ENCODE measurements around the gene MUC2. TPM values are rescaled to one million over a fixed set of nuclear protein-coding genes. Genes with fewer than 3 reads are reported as not detected.

MUC2 gene
- total and polyA plus RNA-seq, 2 of the 13 experiments (the other 11 are each of a cell fraction or from before 2014, with no cell fraction given): not detected

GRCh38 chr11:1099519-1100355 is 25.1 kb downstream of the MUC2 start (continued):
- TF ChIP-seq ZNF563 (CRISPR knock-in tag; IDR thresholded peaks at IDR 0.05): no peak
- TF ChIP-seq, protein P1, sequence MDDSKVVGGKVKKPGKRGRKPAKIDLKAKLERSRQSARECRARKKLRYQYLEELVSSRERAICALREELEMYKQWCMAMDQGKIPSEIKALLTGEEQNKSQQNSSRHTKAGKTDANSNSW (CRISPR knock-in tag; IDR thresholded peaks at IDR 0.05; ENCODE audit: borderline replicate concordance): no peak

DNA sequence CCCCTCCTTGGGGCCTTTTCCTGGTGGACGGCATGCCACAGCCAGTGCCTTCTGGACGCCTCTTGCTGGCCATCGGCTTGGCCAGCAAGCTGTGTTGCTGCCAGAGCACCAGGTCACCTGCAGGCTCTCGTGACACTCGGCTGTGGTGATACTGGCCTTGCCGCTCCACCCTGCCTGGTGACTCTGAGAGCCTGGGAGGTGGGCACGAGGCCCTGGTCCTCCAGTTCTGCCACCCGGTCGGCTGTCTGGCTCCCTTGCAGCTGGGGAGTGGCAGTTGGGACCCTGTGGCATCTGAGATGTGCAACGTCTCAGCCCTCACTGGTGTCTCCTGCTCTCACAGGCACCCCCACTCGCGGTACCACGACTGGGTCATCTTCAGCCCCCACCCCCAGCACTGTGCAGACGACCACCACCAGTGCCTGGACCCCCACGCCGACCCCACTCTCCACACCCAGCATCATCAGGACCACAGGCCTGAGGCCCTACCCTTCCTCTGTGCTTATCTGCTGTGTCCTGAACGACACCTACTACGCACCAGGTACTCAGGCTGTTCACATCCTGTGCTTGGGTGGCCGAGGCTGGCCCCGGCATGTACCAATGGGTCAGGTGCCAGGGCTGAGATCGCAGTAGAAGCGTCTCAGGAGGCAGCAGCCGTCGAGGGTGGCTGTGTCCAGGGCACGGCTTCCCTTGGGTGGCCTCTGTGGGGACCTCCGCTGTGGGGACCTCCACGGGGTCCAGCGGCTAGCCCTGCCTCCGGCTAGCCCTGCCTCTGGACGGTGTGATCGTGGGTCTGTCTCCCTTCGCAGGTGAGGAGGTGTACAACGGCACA is 26.0 kb downstream of the MUC2 start:
- H2AFZ ChIP-seq (ENCODE audit: low read length): no peak overlapping the region
- no peak for TF ChIP-seq MTA3 (CRISPR knock-in tag; IDR thresholded peaks at IDR 0.05)
- TF ChIP-seq, protein P2, sequence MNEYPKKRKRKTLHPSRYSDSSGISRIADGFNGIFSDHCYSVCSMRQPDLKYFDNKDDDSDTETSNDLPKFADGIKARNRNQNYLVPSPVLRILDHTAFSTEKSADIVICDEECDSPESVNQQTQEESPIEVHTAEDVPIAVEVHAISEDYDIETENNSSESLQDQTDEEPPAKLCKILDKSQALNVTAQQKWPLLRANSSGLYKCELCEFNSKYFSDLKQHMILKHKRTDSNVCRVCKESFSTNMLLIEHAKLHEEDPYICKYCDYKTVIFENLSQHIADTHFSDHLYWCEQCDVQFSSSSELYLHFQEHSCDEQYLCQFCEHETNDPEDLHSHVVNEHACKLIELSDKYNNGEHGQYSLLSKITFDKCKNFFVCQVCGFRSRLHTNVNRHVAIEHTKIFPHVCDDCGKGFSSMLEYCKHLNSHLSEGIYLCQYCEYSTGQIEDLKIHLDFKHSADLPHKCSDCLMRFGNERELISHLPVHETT (CRISPR knock-in tag; conservative IDR thresholded peaks at IDR 0.05): no peak
- TF ChIP-seq ZNF335 (CRISPR knock-in tag; IDR thresholded peaks at IDR 0.05): no peak
- TF ChIP-seq, protein P3, sequence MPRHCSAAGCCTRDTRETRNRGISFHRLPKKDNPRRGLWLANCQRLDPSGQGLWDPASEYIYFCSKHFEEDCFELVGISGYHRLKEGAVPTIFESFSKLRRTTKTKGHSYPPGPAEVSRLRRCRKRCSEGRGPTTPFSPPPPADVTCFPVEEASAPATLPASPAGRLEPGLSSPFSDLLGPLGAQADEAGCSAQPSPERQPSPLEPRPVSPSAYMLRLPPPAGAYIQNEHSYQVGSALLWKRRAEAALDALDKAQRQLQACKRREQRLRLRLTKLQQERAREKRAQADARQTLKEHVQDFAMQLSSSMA (CRISPR knock-in tag; IDR thresholded peaks at IDR 0.05): no peak
- no peak for TF ChIP-seq SALL1 (CRISPR knock-in tag; IDR thresholded peaks at IDR 0.05)
- TF ChIP-seq ZNF468 (CRISPR knock-in tag; IDR thresholded peaks at IDR 0.05): no peak
- TF ChIP-seq GATAD1 (CRISPR knock-in tag; IDR thresholded peaks at IDR 0.05): no peak
- no peak for TF ChIP-seq ZNF367 (CRISPR knock-in tag; IDR thresholded peaks at IDR 0.05; ENCODE audit: borderline replicate concordance)
- no peak for TF ChIP-seq ZNF577 (CRISPR knock-in tag; IDR thresholded peaks at IDR 0.05; ENCODE audit: borderline replicate concordance, low read depth)
- TF ChIP-seq ZC3H4 (CRISPR knock-in tag; IDR thresholded peaks at IDR 0.05; ENCODE audit: borderline replicate concordance): no peak
- no peak for TF ChIP-seq ZNF703 (CRISPR knock-in tag; IDR thresholded peaks at IDR 0.05; ENCODE audit: borderline replicate concordance)
- no peak for TF ChIP-seq NR2C2 (CRISPR knock-in tag; IDR thresholded peaks at IDR 0.05; ENCODE audit: borderline replicate concordance)
- no peak for TF ChIP-seq U2AF2 (IDR thresholded peaks at IDR 0.05; ENCODE audit: low read depth, low read length)
- TF ChIP-seq CEBPG (CRISPR knock-in tag; IDR thresholded peaks at IDR 0.05): no peak
- TF ChIP-seq, protein P4, sequence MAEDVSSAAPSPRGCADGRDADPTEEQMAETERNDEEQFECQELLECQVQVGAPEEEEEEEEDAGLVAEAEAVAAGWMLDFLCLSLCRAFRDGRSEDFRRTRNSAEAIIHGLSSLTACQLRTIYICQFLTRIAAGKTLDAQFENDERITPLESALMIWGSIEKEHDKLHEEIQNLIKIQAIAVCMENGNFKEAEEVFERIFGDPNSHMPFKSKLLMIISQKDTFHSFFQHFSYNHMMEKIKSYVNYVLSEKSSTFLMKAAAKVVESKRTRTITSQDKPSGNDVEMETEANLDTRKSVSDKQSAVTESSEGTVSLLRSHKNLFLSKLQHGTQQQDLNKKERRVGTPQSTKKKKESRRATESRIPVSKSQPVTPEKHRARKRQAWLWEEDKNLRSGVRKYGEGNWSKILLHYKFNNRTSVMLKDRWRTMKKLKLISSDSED (CRISPR knock-in tag; IDR thresholded peaks at IDR 0.05): no peak
- TF ChIP-seq RXRA (CRISPR knock-in tag; IDR thresholded peaks at IDR 0.05): no peak
- no peak for TF ChIP-seq ZNF446 (CRISPR knock-in tag; IDR thresholded peaks at IDR 0.05)

More for the DNA sequence above, 26.0 kb downstream of the MUC2 start:
- ChIA-PET CTCF (ENCODE audit: low intra/inter-chr PET ratio, low total read pairs) (no interaction called here), POLR2A (no interaction called here)
- no peaks in the 10 kb centered on the region for H3K4me1 ChIP-seq (ENCODE audit: insufficient read depth, low read length)
- no peak overlapping the region for H3K4me2 ChIP-seq (ENCODE audit: low read depth, low read length)
- no peak overlapping the region for H3K4me3 ChIP-seq (replicated peaks in 1 of 3; ENCODE audit: insufficient read depth in 1 of 3, low read depth in 2 of 3, low read length in 3 of 3)
- FAIRE-seq: no peak
- no peak for DNase-seq (ENCODE audit: low spot score)
- 28% methylated on average over 16 of the region's 33 CpGs for WGBS (ENCODE audit: low lambda C conversion rate)
- H3K36me3 ChIP-seq (replicated peaks in 1 of 2; ENCODE audit: control insufficient read depth in 1 of 2, insufficient read depth in 2 of 2, low read length in 2 of 2): no peaks in the 10 kb centered on the region
- H3K79me2 ChIP-seq (ENCODE audit: insufficient read depth, low read length): no peaks in the 10 kb centered on the region
- H3K9me3 ChIP-seq (ENCODE audit: low read length): peaks cover 17% of the 10 kb centered on the region
- no peak overlapping the region for H3K27ac ChIP-seq (ENCODE audit: extremely low read length, insufficient read depth, low read length)
- no peak overlapping the region for H3K9ac ChIP-seq (ENCODE audit: insufficient read depth, low read depth, low read length)
- in situ Hi-C loops (cut with HindIII; ENCODE audit: extremely low pct_ligation_motif_present, low pct_unique_long_range_greater_than_20kb): no loop called here
- H3K27me3 ChIP-seq (ENCODE audit: control insufficient read depth in 1 of 2, insufficient read depth in 2 of 2, low read length in 2 of 2): peaks cover 8 to 46% of the 10 kb centered on the region in 2 experiments; a peak in 4 of 5 replicates
- H4K20me1 ChIP-seq (ENCODE audit: insufficient read depth, low read length): no peaks in the 10 kb centered on the region
- no peak for ATAC-seq
- intact Hi-C loops (cut with micrococcal nuclease; ENCODE audit: unreplicated experiment): no loop called here
- no TSS peak for BruUV-seq (replicated peaks)

All from HepG2 (cell line).